Gastrocnemius medialis (tissue), 4 donors: Measurements from ENCODE around the gene PTPN12. TPM values are rescaled to one million over a fixed set of nuclear protein-coding genes. Genes with fewer than 3 reads are reported as not detected.

Experiments used
- ATAC-seq, 2 donors: fragments of 150-250 bp; one replicate each; pipeline ENCODE4 v1.9.1; 2016
- DNase-seq, 2 donors: peaks; one replicate each; pipeline ENCODE4 v3.0.0-alpha.2; 2019
- H3K27ac ChIP-seq, 4 donors: fragments of 200-600 bp; sonication (generic); 1 replicate in 1 of 4; 2 replicates in 3 of 4; pipeline ENCODE4 v1.5.1; 2016 to 2018; ENCODE audit warnings: mild to moderate bottlenecking in 2 of 4, moderate library complexity in 1 of 4
- H3K27me3 ChIP-seq, 3 donors: fragments of 200-600 bp; sonication (generic) in 2 of 3; 1 replicate in 1 of 3; 2 replicates in 2 of 3; pipeline versions ENCODE4 v1.5.1 to v1.6.0; 2016 to 2019; ENCODE audit warnings: mild to moderate bottlenecking in 1 of 3, moderate library complexity in 1 of 3
- H3K36me3 ChIP-seq, 2 donors: fragments of 200-600 bp; sonication (generic) in 1 of 2; one replicate each; pipeline ENCODE4 v1.5.1; 2017 to 2018
- H3K4me1 ChIP-seq, 2 donors: fragments of 200-600 bp; sonication (generic) in 1 of 2; one replicate each; pipeline ENCODE4 v1.5.1; 2016 to 2017; ENCODE audit warnings: mild to moderate bottlenecking in 2 of 2
- H3K4me3 ChIP-seq, 4 donors: fragments of 200-600 bp; sonication (generic) in 3 of 4; 1 replicate in 1 of 4; 2 replicates in 3 of 4; pipeline ENCODE4 v1.5.1; 2016 to 2019; ENCODE audit warnings: mild to moderate bottlenecking in 2 of 4
- H3K9me3 ChIP-seq, 3 donors: fragments of 200-600 bp; sonication (generic) in 2 of 3; 1 replicate in 1 of 3; 2 replicates in 2 of 3; pipeline ENCODE4 v1.5.1; 2016 to 2019
- CTCF ChIP-seq, 5 experiments: fragments of 450-650 bp in 3 of 5; fragments of 200-600 bp in 2 of 5; sonication (generic) in 2 of 5; IDR thresholded peaks in 4 of 5; conservative IDR thresholded peaks in 1 of 5; 1 replicate in 4 of 5; 2 replicates in 1 of 5; pipeline ENCODE4 v1.5.1; 2016 to 2019; ENCODE audit warnings: antibody characterized with exemption in 5 of 5, mild to moderate bottlenecking in 3 of 5, moderate library complexity in 3 of 5
- POLR2A ChIP-seq, 2 donors: fragments of 450-650 bp; IDR thresholded peaks; one replicate each; pipeline ENCODE4 v1.6.1; 2017; ENCODE audit warnings: antibody characterized with exemption in 2 of 2, mild to moderate bottlenecking in 2 of 2, moderate library complexity in 2 of 2
- in situ Hi-C, 4 donors: fragments of 200-750 bp; cut with MboI; loops; one replicate each; pipeline versions ENCODE4 v1.15.0 to v1.8.0; 2017; ENCODE audit warnings: low sequenced_read_pairs in 4 of 4
- intact Hi-C: fragments of 100-400 bp; cut with DNase I; formaldehyde crosslinking; loops from one replicate; pipeline ENCODE4 v1.15.1; 2023; ENCODE audit warnings: low total_unique reads
- total RNA-seq, 4 donors: library from RNA; depleted of rRNA; stranded (reverse); fragments of >200 nt; gene quantifications; one replicate each; pipeline versions ENCODE4 v1.1.0 to v1.2.3, GENCODE V29; 2016

Gene PTPN12
- total RNA-seq, 4 donors from 2014 or later: 22.7 to 38.0 (median 27.7) TPM

- Histone ChIP-seq H3K27ac (no peak overlapping the region), H3K9me3 (no peaks in the 10 kb centered on the region), H3K4me1 (no peaks in the 10 kb centered on the region), H3K4me3 (no peak overlapping the region), H3K27me3 (no peaks in the 10 kb centered on the region), H3K36me3 (no peaks in the 10 kb centered on the region)
- TF ChIP-seq CTCF (IDR thresholded peaks at IDR 0.05 in 4 of 5, conservative IDR thresholded peaks at IDR 0.05 in 1 of 5): no peak
- no peak for TF ChIP-seq POLR2A (IDR thresholded peaks at IDR 0.05)
- in situ Hi-C loops: loop anchor here in 1 of 4 donors (25.0 kb wide), 1 partner anchor 238 kb away; no protein-coding TSS in a partner anchor
- intact Hi-C loops: no loop called here
- no peak for ATAC-seq
- no peak for DNase-seq
Measured at GRCh38 chr7:77524731-77525130, 12.4 kb upstream of the PTPN12 start.

- Histone ChIP-seq H3K4me3 (no peak overlapping the region), H3K9me3 (no peaks in the 10 kb centered on the region), H3K36me3 (no peaks in the 10 kb centered on the region), H3K4me1 (no peaks in the 10 kb centered on the region), H3K27ac (no peak overlapping the region), H3K27me3 (no peaks in the 10 kb centered on the region)
- intact Hi-C loops (no loop called here), in situ Hi-C loops (loop anchor here in 1 of 4 donors (25.0 kb wide), 1 partner anchor 237 kb away; no protein-coding TSS in a partner anchor)
- ATAC-seq (no peak), DNase-seq (no peak)
- no peak for TF ChIP-seq CTCF (IDR thresholded peaks at IDR 0.05 in 4 of 5, conservative IDR thresholded peaks at IDR 0.05 in 1 of 5)
- TF ChIP-seq POLR2A (IDR thresholded peaks at IDR 0.05): no peak
Measured at GRCh38 chr7:77525231-77525630, 11.9 kb upstream of the PTPN12 start.

- intact Hi-C loops: no loop called here
- in situ Hi-C loops: loop anchor here in 1 of 4 donors (25.0 kb wide), 1 partner anchor 234 kb away; no protein-coding TSS in a partner anchor
- no peaks in the 10 kb centered on the region for H3K4me1 ChIP-seq
- DNase-seq (no peak), ATAC-seq (no peak)
- no peaks in the 10 kb centered on the region for H3K27me3 ChIP-seq
- H3K4me3 ChIP-seq: no peak overlapping the region
- H3K36me3 ChIP-seq: no peaks in the 10 kb centered on the region
- TF ChIP-seq POLR2A (IDR thresholded peaks at IDR 0.05) (no peak), CTCF (IDR thresholded peaks at IDR 0.05 in 4 of 5, conservative IDR thresholded peaks at IDR 0.05 in 1 of 5) (no peak)
- no peaks in the 10 kb centered on the region for H3K9me3 ChIP-seq
- H3K27ac ChIP-seq: no peak overlapping the region
Measured at GRCh38 chr7:77528368-77528767, 8.7 kb upstream of the PTPN12 start.

- ATAC-seq (no peak), DNase-seq (no peak)
- no peak for TF ChIP-seq POLR2A (IDR thresholded peaks at IDR 0.05)
- no peak for TF ChIP-seq CTCF (IDR thresholded peaks at IDR 0.05 in 4 of 5, conservative IDR thresholded peaks at IDR 0.05 in 1 of 5)
- in situ Hi-C loops: loop anchor here in 1 of 4 donors (25.0 kb wide), 1 partner anchor 233 kb away; no protein-coding TSS in a partner anchor
- Histone ChIP-seq H3K4me1 (no peaks in the 10 kb centered on the region), H3K36me3 (no peaks in the 10 kb centered on the region), H3K27ac (no peak overlapping the region), H3K4me3 (no peak overlapping the region), H3K27me3 (no peaks in the 10 kb centered on the region), H3K9me3 (no peaks in the 10 kb centered on the region)
- intact Hi-C loops: no loop called here
Measured at GRCh38 chr7:77529279-77529678, 7.8 kb upstream of the PTPN12 start.

GRCh38 chr7:77531038-77531437 lies 6.1 kb upstream of the PTPN12 start:
- Histone ChIP-seq H3K9me3 (no peaks in the 10 kb centered on the region), H3K4me1 (no peaks in the 10 kb centered on the region), H3K4me3 (no peak overlapping the region), H3K27ac (no peak overlapping the region), H3K36me3 (no peaks in the 10 kb centered on the region), H3K27me3 (no peaks in the 10 kb centered on the region)
- no peak for ATAC-seq
- DNase-seq: no peak
- in situ Hi-C loops: loop anchor here in 1 of 4 donors (25.0 kb wide), 1 partner anchor 231 kb away; no protein-coding TSS in a partner anchor
- TF ChIP-seq CTCF (IDR thresholded peaks at IDR 0.05 in 4 of 5, conservative IDR thresholded peaks at IDR 0.05 in 1 of 5) (no peak), POLR2A (IDR thresholded peaks at IDR 0.05) (no peak)
- intact Hi-C loops: no loop called here
